ENCODE measurements around the gene MARS1. TPM values are rescaled to one million over a fixed set of nuclear protein-coding genes. Genes with fewer than 3 reads are reported as not detected.

Gene MARS1
- total RNA-seq, 1 donor from 2014 or later, result 327 TPM

DNA sequence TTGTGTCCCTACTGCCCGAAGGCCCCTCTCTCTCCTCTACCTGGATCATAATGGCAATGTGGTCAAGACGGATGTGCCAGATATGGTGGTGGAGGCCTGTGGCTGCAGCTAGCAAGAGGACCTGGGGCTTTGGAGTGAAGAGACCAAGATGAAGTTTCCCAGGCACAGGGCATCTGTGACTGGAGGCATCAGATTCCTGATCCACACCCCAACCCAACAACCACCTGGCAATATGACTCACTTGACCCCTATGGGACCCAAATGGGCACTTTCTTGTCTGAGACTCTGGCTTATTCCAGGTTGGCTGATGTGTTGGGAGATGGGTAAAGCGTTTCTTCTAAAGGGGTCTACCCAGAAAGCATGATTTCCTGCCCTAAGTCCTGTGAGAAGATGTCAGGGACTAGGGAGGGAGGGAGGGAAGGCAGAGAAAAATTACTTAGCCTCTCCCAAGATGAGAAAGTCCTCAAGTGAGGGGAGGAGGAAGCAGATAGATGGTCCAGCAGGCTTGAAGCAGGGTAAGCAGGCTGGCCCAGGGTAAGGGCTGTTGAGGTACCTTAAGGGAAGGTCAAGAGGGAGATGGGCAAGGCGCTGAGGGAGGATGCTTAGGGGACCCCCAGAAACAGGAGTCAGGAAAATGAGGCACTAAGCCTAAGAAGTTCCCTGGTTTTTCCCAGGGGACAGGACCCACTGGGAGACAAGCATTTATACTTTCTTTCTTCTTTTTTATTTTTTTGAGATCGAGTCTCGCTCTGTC is 31.0 kb upstream of the MARS1 start:
- DNase-seq (ENCODE audit: low spot score), result no peak

DNA sequence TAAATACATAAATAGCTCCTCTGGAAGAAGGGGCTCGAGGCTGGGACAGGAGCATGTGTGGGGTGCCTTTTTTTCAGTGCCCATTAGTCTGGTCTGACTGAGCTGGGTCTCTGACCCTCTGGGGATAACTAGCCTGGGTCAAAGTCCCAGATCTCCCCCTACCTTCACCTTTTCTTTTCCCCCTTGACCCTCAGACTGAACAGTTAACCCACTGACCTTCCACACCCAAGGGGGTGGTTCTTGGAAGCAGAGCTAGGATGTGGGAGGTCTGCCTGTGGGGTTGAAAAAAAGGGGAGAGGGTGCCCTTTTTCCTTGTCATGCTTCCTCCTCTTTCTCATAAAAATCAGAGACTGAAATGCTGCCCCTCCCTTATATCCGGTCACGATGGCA is 29.2 kb upstream of the MARS1 start:
- no peak for DNase-seq (ENCODE audit: low spot score)

DNA sequence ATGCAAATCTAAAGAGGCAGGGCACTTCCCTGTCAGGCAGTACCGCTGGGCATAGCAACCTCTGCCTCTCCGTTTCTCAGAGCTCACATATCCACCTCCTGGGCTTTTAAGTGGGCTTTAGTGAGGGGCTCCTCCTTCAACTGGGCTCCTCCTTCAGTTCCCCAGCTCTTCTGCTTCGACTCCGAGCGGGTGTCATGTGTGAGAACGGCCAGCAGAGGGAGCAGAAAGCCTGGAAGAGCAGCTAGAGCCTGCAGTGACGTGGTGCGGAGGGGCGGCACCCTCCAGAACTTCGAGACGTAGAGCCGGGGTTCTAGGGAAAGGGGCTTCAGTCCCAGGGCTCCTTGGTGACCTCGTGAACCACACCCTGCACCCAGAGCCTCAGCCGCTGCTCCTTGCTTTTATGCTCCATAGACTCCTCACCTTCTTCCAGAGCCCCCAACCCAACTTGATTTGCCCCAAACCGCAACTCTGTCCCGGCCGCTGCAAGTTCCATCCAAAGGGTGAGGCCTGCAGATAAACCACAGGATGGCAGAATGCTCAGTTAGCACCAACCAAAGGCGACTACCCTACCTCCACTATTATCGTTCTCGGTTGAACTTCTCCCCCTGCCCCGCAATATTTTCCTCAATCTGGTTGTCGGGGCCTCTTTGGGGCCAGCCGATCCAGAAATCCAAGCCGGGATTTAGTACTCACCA is 28.7 kb upstream of the MARS1 start:
- peak; percentile 94 for DNase-seq (ENCODE audit: low spot score)

DNA sequence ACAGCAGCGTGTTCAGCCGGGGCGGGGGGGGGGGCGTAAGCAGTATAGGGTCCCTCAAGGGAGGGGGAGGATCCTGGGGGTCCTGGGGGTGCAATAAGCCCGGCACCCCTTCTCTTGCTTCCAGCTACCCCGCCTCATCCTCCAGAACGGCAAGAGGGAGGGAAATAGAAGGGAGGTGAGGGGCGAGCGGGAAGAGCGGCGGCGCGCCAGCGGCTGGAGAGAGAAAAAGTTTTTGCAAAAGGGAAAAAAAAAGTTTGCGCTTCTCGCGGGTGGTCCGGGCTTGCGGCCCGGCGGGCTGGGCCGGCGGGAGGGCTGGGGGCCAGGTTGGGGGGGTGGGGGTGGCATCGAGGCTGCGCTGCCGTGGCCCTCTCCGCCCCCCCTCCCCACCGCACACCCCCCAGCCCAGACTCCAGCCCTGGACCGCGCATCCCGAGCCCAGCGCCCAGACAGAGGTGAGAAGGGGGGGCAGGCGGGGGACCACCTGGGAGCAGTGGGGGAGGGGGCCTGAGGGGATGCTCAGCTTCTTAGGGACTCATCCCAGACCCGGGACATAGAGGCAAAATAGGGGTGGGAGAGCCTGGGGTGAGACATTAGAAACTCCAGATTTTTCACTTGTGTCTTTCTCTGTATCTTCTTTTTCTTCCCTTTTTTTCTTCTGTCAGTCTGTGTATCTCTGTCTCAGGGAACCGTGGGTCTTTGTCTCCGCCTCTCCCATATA is 28.0 kb upstream of the MARS1 start, which contains the start of gene GLI1:
TSS of gene GLI1 (plus strand) at position 36 of the 718 bp plus-strand sequence. CDS start 3,907 bp downstream, outside the sequence.
- DNase-seq (ENCODE audit: low spot score), result peak; percentile 73

DNA sequence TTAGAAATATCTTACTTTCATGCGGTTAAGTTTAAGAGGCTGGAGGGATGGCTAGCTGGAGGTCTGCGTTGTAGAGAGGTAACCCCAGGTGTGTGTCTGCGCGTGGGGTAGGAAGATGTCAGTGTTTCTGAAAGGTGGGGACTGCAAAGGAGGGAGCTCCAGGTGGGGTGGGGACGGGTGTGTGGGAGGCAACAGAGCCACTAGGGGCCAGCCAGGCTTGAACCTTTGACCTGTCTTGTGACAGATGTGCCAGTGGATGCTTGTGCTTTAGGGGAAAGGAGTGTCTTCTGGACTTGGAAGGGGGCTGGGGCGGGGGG is 27.4 kb upstream of the MARS1 start:
- no peak for DNase-seq (ENCODE audit: low spot score)

DNA sequence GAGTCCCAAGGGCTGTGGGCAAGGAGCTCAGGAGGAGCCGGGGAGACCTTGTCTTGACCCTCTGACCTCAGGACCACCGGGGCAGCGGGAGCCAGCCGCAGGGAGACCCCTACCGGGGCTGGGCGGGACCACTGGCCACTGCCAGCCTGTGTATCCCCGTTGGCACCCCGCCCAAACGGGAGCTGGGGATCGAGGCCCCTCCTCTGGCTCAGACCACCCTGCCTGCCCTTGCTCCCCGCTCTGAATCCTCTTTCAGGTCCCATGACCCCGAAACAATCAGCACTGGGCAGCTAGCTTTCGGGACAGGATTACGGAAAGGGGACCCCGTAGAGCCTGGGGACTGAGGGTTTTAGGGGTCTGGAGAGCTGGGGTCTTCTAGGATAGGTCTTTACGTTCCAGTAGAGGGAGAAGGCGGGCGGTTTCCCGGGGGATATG is 27.0 kb upstream of the MARS1 start:
- DNase-seq (ENCODE audit: low spot score), result no peak

DNA sequence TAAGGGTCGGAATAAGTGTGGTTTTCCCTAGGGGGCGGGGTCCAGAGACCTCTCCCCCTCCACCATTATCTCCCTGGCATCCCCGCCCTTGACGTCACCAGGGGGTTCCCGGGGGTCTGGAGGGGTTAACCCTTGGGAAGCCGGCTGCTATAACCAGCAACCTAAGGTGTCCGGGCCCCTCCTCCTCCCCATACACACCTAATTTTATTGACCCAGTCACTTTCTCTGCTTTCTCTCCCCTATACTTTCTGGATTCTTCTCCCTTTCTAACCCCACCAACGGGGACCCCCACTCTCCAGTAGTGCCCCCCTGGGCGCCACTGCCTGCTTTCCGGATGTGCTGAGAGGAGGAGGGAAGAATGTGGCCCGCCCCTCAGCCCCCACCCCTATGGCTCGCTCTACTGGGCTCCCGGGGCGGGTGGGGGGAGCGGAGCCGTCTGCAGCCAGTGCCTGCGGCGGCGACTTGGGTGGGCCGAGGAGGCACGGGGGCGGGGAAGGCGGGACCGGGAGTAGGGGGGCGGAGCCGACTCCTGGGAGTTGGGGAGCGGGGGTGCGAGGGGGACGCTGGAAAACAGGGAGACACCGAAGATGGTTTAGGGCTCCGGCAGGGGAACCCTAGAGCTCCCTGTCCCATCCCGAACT is 26.5 kb upstream of the MARS1 start:
- peak; percentile 73 for DNase-seq (ENCODE audit: low spot score)

DNA sequence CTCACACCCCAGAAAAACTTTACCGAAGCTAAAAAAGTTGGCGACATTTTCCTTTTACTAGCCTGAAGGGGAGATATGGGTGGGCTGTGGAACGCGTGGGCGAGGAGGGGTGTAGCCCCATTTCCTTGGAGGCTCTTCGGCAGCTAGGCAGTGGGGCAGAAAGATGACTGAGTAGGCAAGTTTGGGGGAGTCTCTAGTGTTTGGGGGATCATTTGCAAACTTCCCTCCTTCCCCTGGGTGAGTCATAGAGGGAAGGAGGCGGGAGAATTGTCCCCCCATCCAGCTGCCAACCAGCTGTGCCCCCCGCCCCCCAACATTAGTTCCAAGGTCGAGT is 26.0 kb upstream of the MARS1 start:
- no peak for DNase-seq (ENCODE audit: low spot score)

DNA sequence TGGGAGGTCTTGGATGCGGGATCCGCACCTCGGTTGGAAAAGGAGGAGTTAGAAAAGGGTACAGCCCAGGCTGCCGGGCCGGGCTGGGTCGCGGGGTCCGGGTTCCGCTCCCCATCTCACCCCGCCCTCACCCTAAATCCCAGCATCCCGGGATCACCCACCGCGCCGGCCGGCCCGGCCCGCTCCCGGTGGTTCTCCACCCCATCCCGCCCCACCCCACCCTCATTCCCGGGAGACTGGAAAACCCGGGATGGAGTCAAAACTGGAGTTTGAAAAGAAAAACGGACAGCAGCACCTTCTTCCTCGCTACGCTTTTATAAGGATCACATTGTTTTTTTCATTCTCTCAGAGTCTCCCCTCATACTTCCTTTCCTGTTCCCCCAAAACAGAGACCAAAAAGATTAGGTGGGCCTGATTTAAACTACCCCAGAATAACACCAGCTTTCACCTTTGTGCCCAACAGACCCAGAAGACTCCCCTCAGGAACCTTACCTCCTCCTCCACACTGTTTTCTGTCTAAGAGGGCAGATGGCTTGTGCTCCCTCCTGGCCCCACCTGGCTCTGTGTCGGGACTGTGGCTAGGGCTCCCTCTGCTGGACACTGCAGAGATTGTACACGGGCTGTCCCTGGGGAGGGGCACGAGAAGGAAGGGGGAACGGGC is 25.5 kb upstream of the MARS1 start:
- peak; percentile 90 for DNase-seq (ENCODE audit: low spot score)

DNA sequence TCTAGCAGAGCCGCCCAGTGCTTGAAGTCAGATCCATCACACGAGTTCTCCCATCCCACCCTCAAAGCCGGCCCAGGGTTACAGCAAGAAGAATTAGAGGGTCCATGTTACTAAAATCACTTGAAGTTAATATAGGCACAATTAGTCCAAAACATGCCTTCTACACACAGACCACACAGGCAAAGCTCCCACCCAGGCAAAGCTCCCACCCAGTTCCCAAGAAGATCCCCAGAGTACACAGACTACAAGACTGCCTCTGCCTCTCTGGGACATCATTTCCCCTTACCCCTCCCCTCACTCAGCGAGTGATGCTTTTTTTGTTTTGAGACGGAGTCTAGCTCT is 25.0 kb upstream of the MARS1 start:
- DNase-seq (ENCODE audit: low spot score), result no peak

DNA sequence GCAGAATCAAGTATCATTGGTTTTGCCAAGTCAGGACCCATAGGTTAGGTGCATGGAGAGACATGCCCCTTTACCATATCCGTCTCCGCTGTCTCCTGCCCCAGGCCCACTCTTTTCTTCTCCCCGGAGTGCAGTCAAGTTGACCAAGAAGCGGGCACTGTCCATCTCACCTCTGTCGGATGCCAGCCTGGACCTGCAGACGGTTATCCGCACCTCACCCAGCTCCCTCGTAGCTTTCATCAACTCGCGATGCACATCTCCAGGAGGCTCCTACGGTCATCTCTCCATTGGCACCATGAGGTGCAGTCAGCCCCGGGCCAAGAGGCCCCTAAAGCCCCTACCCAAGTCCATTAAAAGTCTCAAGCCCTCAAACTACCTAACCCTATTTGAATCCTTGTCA is 23.3 kb upstream of the MARS1 start:
- no peak for DNase-seq (ENCODE audit: low spot score)

DNA sequence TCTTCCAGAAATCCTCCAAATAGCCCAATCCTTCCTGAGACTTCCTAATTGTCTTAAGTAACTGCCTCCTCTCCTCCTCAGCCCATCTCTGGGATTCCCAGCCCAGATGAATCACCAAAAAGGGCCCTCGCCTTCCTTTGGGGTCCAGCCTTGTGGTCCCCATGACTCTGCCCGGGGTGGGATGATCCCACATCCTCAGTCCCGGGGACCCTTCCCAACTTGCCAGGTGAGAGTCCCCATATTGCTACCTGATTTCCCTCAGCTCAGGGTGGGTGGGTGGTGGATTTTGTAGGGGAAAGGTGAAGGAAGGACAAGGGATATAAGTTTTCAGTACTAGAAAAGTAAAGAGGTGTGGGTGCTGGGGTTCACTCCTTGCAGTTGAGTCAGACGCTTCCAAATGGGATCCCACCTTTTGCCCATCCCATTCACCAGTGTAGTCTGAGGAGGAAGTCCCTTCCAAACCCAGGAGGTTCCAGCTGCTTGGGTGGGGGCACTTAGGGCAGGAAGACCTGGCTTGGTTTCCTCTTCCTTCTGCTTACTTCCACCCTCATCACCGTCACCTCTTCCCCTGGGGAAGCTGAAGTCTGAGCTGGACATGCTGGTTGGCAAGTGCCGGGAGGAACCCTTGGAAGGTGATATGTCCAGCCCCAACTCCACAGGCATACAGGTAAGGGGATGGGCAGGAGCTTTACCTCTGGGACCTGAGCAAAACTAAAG is 22.7 kb upstream of the MARS1 start:
- DNase-seq (ENCODE audit: low spot score), result no peak

DNA sequence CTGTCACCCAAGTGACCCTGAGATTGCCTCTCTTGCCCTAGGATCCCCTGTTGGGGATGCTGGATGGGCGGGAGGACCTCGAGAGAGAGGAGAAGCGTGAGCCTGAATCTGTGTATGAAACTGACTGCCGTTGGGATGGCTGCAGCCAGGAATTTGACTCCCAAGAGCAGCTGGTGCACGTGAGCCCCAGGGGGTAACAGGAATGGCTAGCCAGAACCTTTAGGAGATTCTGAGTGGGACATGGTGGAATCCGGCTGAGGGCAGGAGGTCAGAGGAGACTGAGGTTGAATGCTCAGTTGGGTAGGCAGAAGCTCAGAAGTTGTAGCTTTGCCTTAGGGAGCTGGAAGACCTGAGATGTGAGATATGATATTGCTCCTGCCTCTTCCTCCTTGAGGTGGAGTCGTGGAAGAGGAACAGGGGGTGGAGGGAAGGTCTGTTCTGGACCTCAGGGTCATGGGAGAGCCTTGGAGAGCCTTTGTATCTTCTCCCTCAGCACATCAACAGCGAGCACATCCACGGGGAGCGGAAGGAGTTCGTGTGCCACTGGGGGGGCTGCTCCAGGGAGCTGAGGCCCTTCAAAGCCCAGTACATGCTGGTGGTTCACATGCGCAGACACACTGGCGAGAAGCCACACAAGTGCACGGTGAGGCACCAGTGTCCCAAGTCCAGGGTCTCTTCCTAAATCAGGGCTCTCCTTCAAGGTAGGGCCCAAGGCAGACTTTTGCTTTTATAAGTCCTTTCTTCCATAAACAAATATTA is 21.9 kb upstream of the MARS1 start:
- no peak for DNase-seq (ENCODE audit: low spot score)

DNA sequence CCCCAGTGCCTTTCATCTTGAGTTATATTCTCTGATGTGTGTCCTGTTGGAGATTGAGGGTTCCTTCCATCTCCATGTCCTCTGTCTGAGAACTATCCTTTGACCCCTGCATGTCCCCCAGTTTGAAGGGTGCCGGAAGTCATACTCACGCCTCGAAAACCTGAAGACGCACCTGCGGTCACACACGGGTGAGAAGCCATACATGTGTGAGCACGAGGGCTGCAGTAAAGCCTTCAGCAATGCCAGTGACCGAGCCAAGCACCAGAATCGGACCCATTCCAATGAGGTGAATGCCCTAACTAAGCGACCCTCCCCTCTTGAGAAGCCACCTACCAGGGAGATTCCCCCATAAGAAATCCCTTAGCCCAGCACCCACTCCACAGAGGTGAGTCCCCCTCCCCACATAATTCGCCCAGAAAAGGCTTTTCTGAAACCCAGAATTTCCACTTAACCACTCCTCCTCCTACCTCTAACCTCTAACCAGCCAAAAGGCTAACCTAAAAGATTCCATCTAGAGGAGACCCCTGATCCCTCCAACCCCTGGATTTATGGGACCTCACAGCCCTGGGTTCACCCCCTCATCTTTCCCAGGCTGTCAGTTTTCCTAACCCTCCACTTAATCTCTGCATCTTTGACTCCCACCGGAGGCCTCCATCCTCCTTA is 20.5 kb upstream of the MARS1 start:
- DNase-seq (ENCODE audit: low spot score), result no peak

DNA sequence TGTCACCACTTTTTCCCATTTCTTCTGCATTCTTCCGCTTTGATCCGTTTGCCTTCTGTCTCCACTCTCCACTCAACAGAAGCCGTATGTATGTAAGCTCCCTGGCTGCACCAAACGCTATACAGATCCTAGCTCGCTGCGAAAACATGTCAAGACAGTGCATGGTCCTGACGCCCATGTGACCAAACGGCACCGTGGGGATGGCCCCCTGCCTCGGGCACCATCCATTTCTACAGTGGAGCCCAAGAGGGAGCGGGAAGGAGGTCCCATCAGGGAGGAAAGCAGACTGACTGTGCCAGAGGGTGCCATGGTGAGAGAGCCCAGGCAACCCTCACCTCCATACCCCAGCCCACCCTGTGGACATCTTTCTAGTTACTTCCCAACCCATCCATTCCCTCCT is 20.0 kb upstream of the MARS1 start:
- DNase-seq (ENCODE audit: low spot score), result no peak

DNA sequence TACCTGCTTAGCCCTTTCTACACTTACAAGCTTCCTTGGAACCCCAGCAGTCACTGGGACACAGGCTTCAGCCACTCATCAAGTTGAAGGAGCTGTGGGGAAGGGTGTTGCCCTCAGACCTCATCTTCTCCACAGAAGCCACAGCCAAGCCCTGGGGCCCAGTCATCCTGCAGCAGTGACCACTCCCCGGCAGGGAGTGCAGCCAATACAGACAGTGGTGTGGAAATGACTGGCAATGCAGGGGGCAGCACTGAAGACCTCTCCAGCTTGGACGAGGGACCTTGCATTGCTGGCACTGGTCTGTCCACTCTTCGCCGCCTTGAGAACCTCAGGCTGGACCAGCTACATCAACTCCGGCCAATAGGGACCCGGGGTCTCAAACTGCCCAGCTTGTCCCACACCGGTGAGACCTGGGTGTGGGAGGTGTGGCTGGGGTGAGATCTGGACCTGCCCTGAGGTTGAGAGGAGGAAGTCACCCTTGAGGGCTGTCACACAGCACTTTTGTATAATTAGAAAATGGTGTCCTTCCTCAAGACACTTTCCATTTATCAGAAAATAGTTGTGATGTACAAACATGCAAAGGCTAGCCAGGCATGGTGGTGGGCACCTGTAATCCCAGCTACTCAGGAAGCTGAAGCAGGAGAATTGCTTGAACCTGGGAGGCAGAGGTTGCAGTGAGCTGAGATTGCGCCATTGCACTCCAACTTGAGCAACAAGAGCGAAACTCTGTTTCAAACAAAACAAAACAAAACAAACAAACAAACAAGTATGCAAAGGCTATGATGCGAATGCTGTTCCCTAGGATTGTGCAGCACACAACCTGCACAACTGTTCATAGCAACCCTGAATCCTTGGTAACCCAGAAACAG is 18.3 kb upstream of the MARS1 start:
- DNase-seq (ENCODE audit: low spot score), result no peak

DNA sequence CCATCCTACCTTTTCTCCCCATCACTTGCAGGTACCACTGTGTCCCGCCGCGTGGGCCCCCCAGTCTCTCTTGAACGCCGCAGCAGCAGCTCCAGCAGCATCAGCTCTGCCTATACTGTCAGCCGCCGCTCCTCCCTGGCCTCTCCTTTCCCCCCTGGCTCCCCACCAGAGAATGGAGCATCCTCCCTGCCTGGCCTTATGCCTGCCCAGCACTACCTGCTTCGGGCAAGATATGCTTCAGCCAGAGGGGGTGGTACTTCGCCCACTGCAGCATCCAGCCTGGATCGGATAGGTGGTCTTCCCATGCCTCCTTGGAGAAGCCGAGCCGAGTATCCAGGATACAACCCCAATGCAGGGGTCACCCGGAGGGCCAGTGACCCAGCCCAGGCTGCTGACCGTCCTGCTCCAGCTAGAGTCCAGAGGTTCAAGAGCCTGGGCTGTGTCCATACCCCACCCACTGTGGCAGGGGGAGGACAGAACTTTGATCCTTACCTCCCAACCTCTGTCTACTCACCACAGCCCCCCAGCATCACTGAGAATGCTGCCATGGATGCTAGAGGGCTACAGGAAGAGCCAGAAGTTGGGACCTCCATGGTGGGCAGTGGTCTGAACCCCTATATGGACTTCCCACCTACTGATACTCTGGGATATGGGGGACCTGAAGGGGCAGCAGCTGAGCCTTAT is 17.4 kb upstream of the MARS1 start:
- DNase-seq (ENCODE audit: low spot score), result no peak

DNA sequence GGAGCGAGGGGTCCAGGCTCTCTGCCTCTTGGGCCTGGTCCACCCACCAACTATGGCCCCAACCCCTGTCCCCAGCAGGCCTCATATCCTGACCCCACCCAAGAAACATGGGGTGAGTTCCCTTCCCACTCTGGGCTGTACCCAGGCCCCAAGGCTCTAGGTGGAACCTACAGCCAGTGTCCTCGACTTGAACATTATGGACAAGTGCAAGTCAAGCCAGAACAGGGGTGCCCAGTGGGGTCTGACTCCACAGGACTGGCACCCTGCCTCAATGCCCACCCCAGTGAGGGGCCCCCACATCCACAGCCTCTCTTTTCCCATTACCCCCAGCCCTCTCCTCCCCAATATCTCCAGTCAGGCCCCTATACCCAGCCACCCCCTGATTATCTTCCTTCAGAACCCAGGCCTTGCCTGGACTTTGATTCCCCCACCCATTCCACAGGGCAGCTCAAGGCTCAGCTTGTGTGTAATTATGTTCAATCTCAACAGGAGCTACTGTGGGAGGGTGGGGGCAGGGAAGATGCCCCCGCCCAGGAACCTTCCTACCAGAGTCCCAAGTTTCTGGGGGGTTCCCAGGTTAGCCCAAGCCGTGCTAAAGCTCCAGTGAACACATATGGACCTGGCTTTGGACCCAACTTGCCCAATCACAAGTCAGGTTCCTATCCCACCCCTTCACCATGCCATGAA is 16.8 kb upstream of the MARS1 start:
- no peak for DNase-seq (ENCODE audit: low spot score)

Measured in ureter (tissue), 1 donor.